Peyer's patch (tissue), 4 donors: ENCODE measurements around the gene LGALS7.

Source experiments
- POLR2A ChIP-seq, 2 donors: fragments of 450-650 bp; IDR thresholded peaks; one replicate each; pipeline ENCODE4 v1.5.1; 2017; ENCODE audit warnings: antibody characterized with exemption in 2 of 2, mild to moderate bottlenecking in 2 of 2, moderate library complexity in 2 of 2
- TF ChIP-seq, protein P1 (sequence below), 6 experiments: fragments of 450-650 bp in 4 of 6; fragments of 200-600 bp in 2 of 6; sonication (generic) in 1 of 6; IDR thresholded peaks; one replicate each; pipeline ENCODE4 v1.5.1; 2017 to 2019; ENCODE audit warnings: antibody characterized with exemption in 6 of 6, mild to moderate bottlenecking in 3 of 6, moderate library complexity in 1 of 6

DNA sequence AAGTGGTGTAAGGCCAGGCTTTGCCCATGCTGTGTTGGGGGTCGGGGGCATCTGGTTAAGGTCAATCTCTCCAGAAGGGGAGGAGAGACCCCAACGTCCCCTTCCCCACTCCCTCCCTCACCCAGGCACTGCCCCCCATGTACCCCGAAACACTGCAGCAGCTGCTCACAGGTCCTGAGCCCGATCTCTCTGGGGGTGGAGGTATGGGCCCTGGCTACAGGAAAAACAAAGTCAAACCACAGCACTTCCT lies 39.2 kb downstream of the LGALS7 start:
- TF ChIP-seq, protein P1, sequence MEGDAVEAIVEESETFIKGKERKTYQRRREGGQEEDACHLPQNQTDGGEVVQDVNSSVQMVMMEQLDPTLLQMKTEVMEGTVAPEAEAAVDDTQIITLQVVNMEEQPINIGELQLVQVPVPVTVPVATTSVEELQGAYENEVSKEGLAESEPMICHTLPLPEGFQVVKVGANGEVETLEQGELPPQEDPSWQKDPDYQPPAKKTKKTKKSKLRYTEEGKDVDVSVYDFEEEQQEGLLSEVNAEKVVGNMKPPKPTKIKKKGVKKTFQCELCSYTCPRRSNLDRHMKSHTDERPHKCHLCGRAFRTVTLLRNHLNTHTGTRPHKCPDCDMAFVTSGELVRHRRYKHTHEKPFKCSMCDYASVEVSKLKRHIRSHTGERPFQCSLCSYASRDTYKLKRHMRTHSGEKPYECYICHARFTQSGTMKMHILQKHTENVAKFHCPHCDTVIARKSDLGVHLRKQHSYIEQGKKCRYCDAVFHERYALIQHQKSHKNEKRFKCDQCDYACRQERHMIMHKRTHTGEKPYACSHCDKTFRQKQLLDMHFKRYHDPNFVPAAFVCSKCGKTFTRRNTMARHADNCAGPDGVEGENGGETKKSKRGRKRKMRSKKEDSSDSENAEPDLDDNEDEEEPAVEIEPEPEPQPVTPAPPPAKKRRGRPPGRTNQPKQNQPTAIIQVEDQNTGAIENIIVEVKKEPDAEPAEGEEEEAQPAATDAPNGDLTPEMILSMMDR (IDR thresholded peaks at IDR 0.05) = no peak
- TF ChIP-seq POLR2A (IDR thresholded peaks at IDR 0.05) = no peak
